ENCODE measurements around the gene TSFM. TPM values are rescaled to one million over a fixed set of nuclear protein-coding genes. Genes with fewer than 3 reads are reported as not detected.

Gene TSFM
- total and polyA plus RNA-seq, 2 of the 13 experiments (the other 11 are each of a cell fraction or from before 2014, with no cell fraction given) = 29.8 to 68.3 TPM

DNA sequence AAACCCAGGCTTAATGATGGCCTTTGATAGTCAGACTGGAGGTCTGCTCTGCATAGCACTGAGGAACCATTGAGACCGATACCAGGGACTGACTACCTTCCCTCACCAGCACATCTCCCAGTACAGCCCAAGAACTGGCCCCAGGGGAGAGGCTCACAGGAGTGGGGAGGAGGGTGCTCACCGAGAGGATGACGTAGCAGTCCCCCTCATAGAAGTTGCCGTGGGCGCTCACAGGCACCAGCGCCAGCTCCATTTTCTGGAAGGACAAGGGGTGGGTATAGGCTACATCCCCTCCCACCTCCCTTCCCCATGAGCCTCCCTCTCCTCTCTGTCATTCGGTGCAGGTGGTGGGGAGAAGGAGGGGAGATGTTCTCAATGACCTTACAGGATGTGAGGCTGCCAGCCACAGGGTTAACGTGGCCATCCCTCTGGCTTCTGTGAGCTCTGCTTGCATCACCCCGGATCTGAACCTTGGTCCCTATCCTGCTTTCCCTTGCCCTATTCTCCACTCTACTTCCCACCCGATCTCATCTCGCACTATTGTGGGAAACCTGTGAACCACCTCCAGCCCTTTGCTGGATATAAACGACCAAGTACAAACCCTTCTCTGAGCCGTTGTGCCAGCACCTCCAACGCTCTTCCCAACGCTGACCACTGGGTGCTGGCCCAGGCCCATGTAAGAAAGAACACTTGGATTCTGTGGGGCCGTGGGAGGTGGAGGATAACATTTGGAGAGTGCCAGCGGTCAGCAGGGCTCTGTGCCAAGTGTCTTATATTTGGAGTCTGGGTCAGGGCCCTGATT is 31.6 kb downstream of the TSFM start (continued):
- TF ChIP-seq KIAA2018 (CRISPR knock-in tag; IDR thresholded peaks at IDR 0.05; ENCODE audit: borderline replicate concordance) (no peak), ZNF224 (CRISPR knock-in tag; IDR thresholded peaks at IDR 0.05) (no peak), ZNF432 (CRISPR knock-in tag; IDR thresholded peaks at IDR 0.05; ENCODE audit: borderline replicate concordance) (no peak), ZNF350 (CRISPR knock-in tag; IDR thresholded peaks at IDR 0.05; ENCODE audit: borderline replicate concordance, low read depth) (no peak; the same call in 1 of the 2 replicates), GABPB1 (CRISPR knock-in tag; IDR thresholded peaks at IDR 0.05) (peak; percentile 57), ELK4 (CRISPR knock-in tag; IDR thresholded peaks at IDR 0.05; ENCODE audit: borderline replicate concordance) (no peak), ZNF605 (CRISPR knock-in tag; IDR thresholded peaks at IDR 0.05) (peak; percentile 46; the same call in 1 of the 2 replicates), ZKSCAN1 (IDR thresholded peaks at IDR 0.05; ENCODE audit: low read length) (no peak), ZNF274 (CRISPR knock-in tag; IDR thresholded peaks at IDR 0.05) (no peak), ZNF557 (CRISPR knock-in tag; IDR thresholded peaks at IDR 0.05) (no peak), TEAD2 (CRISPR knock-in tag; IDR thresholded peaks at IDR 0.05) (no peak), HNRNPK (IDR thresholded peaks at IDR 0.05; ENCODE audit: low read depth, low read length, poor library complexity, severe bottlenecking) (no peak)
- TF ChIP-seq, protein P1, sequence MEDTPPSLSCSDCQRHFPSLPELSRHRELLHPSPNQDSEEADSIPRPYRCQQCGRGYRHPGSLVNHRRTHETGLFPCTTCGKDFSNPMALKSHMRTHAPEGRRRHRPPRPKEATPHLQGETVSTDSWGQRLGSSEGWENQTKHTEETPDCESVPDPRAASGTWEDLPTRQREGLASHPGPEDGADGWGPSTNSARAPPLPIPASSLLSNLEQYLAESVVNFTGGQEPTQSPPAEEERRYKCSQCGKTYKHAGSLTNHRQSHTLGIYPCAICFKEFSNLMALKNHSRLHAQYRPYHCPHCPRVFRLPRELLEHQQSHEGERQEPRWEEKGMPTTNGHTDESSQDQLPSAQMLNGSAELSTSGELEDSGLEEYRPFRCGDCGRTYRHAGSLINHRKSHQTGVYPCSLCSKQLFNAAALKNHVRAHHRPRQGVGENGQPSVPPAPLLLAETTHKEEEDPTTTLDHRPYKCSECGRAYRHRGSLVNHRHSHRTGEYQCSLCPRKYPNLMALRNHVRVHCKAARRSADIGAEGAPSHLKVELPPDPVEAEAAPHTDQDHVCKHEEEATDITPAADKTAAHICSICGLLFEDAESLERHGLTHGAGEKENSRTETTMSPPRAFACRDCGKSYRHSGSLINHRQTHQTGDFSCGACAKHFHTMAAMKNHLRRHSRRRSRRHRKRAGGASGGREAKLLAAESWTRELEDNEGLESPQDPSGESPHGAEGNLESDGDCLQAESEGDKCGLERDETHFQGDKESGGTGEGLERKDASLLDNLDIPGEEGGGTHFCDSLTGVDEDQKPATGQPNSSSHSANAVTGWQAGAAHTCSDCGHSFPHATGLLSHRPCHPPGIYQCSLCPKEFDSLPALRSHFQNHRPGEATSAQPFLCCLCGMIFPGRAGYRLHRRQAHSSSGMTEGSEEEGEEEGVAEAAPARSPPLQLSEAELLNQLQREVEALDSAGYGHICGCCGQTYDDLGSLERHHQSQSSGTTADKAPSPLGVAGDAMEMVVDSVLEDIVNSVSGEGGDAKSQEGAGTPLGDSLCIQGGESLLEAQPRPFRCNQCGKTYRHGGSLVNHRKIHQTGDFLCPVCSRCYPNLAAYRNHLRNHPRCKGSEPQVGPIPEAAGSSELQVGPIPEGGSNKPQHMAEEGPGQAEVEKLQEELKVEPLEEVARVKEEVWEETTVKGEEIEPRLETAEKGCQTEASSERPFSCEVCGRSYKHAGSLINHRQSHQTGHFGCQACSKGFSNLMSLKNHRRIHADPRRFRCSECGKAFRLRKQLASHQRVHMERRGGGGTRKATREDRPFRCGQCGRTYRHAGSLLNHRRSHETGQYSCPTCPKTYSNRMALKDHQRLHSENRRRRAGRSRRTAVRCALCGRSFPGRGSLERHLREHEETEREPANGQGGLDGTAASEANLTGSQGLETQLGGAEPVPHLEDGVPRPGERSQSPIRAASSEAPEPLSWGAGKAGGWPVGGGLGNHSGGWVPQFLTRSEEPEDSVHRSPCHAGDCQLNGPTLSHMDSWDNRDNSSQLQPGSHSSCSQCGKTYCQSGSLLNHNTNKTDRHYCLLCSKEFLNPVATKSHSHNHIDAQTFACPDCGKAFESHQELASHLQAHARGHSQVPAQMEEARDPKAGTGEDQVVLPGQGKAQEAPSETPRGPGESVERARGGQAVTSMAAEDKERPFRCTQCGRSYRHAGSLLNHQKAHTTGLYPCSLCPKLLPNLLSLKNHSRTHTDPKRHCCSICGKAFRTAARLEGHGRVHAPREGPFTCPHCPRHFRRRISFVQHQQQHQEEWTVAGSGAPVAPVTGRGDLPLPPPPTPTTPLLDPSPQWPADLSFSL (CRISPR knock-in tag; IDR thresholded peaks at IDR 0.05) = no peak
